GM23338 (cell line): ENCODE results near the gene PRMT5. TPM values are rescaled to one million over a fixed set of nuclear protein-coding genes. Genes with fewer than 3 reads are reported as not detected.
A peak's percentile ranks its signal among the peaks of the same experiment; 100 is the strongest.

Experiments used
- ATAC-seq: fragments of 200-7000 bp; cut with Tn5 transposase; 3 replicates; pipeline ENCODE4 v1.9.1; 2020
- DNase-seq: peaks from one replicate; pipeline ENCODE4 v3.0.0-alpha.2; 2015; ENCODE audit warnings: low spot score
- H2AFZ ChIP-seq: fragments of 200-600 bp; sonication (generic); 2 replicates; pipeline ENCODE4 v1.8.0; 2016; ENCODE audit warnings: antibody characterized with exemption, mild to moderate bottlenecking, moderate library complexity
- H3F3A ChIP-seq: fragments of 200-600 bp; sonication (generic); replicated peaks from 2 replicates; pipeline ENCODE4 v1.8.0; 2017; ENCODE audit warnings: antibody characterized with exemption, mixed run types, low read depth
- H3K27ac ChIP-seq: fragments of 200-600 bp; sonication (generic); 2 replicates; pipeline ENCODE4 v1.6.1; 2016; ENCODE audit warnings: low read depth
- H3K27me3 ChIP-seq: fragments of 200-600 bp; sonication (generic); 2 replicates; pipeline ENCODE4 v1.8.0; 2016; ENCODE audit warnings: mild to moderate bottlenecking, mixed run types, moderate library complexity; ENCODE audit not compliant: insufficient read depth
- H3K36me3 ChIP-seq: fragments of 200-600 bp; sonication (generic); 2 replicates; pipeline ENCODE4 v1.8.0; 2016; ENCODE audit warnings: mild to moderate bottlenecking; ENCODE audit not compliant: insufficient read depth
- H3K4me1 ChIP-seq: fragments of 200-600 bp; sonication (generic); 2 replicates; pipeline ENCODE4 v1.8.0; 2016; ENCODE audit warnings: mild to moderate bottlenecking, moderate library complexity; ENCODE audit not compliant: insufficient read depth
- H3K4me2 ChIP-seq: fragments of 200-600 bp; sonication (generic); 2 replicates; pipeline ENCODE4 v1.7.1; 2017; ENCODE audit warnings: mixed run types
- H3K4me3 ChIP-seq: fragments of 200-600 bp; sonication (generic); 2 replicates; pipeline ENCODE4 v1.6.1; 2016; ENCODE audit warnings: mixed run types
- H3K79me2 ChIP-seq: fragments of 200-600 bp; sonication (generic); replicated peaks from 2 replicates; pipeline ENCODE4 v1.8.0; 2017; ENCODE audit warnings: mild to moderate bottlenecking; ENCODE audit not compliant: insufficient read depth
- H3K9me2 ChIP-seq: fragments of 200-600 bp; sonication (generic); 2 replicates; pipeline ENCODE4 v1.8.0; 2017; ENCODE audit not compliant: insufficient read depth
- H4K20me1 ChIP-seq: fragments of 200-600 bp; sonication (generic); replicated peaks from 2 replicates; pipeline ENCODE4 v1.8.0; 2017; ENCODE audit warnings: mild to moderate bottlenecking; ENCODE audit not compliant: insufficient read depth
- H3K27ac Mint-ChIP-seq: 2 replicates; pipeline ENCODE4 v1.8.0; 2020; ENCODE audit warnings: inconsistent platforms, mild to moderate bottlenecking, moderate library complexity, mixed read lengths
- H3K27me3 Mint-ChIP-seq: 3 replicates; pipeline ENCODE4 v1.8.0; 2022; ENCODE audit warnings: low read depth, mild to moderate bottlenecking, moderate library complexity, mixed read lengths, inconsistent platforms; ENCODE audit not compliant: insufficient read depth, poor library complexity
- H3K36me3 Mint-ChIP-seq: 3 replicates; pipeline ENCODE4 v1.8.0; 2021; ENCODE audit warnings: low read depth, mild to moderate bottlenecking, inconsistent platforms, moderate library complexity, mixed read lengths
- H3K4me1 Mint-ChIP-seq: 3 replicates; pipeline ENCODE4 v1.8.0; 2020; ENCODE audit warnings: mild to moderate bottlenecking, inconsistent platforms, mixed read lengths
- H3K4me3 Mint-ChIP-seq: 3 replicates; pipeline ENCODE4 v1.8.0; 2021; ENCODE audit warnings: moderate library complexity, mild to moderate bottlenecking, inconsistent platforms, mixed read lengths
- H3K9me3 Mint-ChIP-seq: 3 replicates; pipeline ENCODE4 v1.8.0; 2020; ENCODE audit warnings: moderate library complexity, mild to moderate bottlenecking, inconsistent platforms, mixed read lengths
- CREB1 ChIP-seq: fragments of 250-450 bp; sonication (Bioruptor Pico); IDR thresholded peaks from 2 replicates; pipeline ENCODE4 v1.5.0; 2020; ENCODE audit warnings: low read depth, mild to moderate bottlenecking, moderate library complexity
- CTCF ChIP-seq, 2 experiments: fragments of 200-600 bp in 1 of 2; sonication (generic) in 1 of 2; conservative IDR thresholded peaks; 2 replicates each; pipeline versions ENCODE4 v1.5.1 to v1.6.1; 2016 to 2017; ENCODE audit warnings: antibody characterized with exemption in 2 of 2, low read depth in 2 of 2, mild to moderate bottlenecking in 2 of 2, moderate library complexity in 1 of 2
- EZH2 ChIP-seq: fragments of 200-600 bp; sonication (generic); IDR thresholded peaks from one replicate; pipeline ENCODE4 v1.8.0; 2017; ENCODE audit warnings: antibody characterized with exemption, mild to moderate bottlenecking, low read depth; ENCODE audit not compliant: unreplicated experiment
- EZH2phosphoT487 ChIP-seq: fragments of 200-600 bp; sonication (generic); IDR thresholded peaks from one replicate; pipeline ENCODE4 v1.8.1; 2018; ENCODE audit warnings: antibody characterized with exemption; ENCODE audit not compliant: unreplicated experiment
- JUNB ChIP-seq: IDR thresholded peaks from one replicate; pipeline ENCODE4 v1.6.1; 2016; ENCODE audit warnings: antibody characterized with exemption; ENCODE audit not compliant: unreplicated experiment
- NANOG ChIP-seq: IDR thresholded peaks from 2 replicates; pipeline ENCODE4 v1.6.1; 2016; ENCODE audit warnings: antibody characterized with exemption, borderline replicate concordance
- POLR2AphosphoS5 ChIP-seq: IDR thresholded peaks from 2 replicates; pipeline ENCODE4 v1.6.1; 2016; ENCODE audit warnings: antibody characterized with exemption, low read depth
- REST ChIP-seq: IDR thresholded peaks from one replicate; pipeline ENCODE4 v1.6.1; 2018; ENCODE audit warnings: antibody characterized with exemption; ENCODE audit not compliant: unreplicated experiment
- STAT1 ChIP-seq: IDR thresholded peaks from one replicate; pipeline ENCODE4 v1.6.1; 2016; ENCODE audit warnings: antibody characterized with exemption; ENCODE audit not compliant: unreplicated experiment
- ZNF114 ChIP-seq: fragments of 250-450 bp; sonication (Bioruptor Pico); IDR thresholded peaks from 2 replicates; pipeline ENCODE4 v1.5.0; 2020; ENCODE audit warnings: mild to moderate bottlenecking, moderate library complexity
- ZNF331 ChIP-seq: fragments of 250-450 bp; sonication (Bioruptor Pico); IDR thresholded peaks from 2 replicates; pipeline ENCODE4 v1.5.0; 2020; ENCODE audit warnings: low read depth, mild to moderate bottlenecking, moderate library complexity
- polyA plus RNA-seq: library from polyadenylated mRNA; unstranded; fragments of >200 nt; fragmentation: Nextera tagmentation; extraction: Ambion mirVana; gene quantifications from 2 replicates; pipeline ENCODE4 v1.2.1, GENCODE V29; 2016
- total RNA-seq: library from RNA; depleted of rRNA; stranded (reverse); fragments of >200 nt; shearing (Covaris generic); gene quantifications from 2 replicates; pipeline ENCODE4 v1.2.3, GENCODE V29; 2014
- TF ChIP-seq, protein P1 (sequence below): IDR thresholded peaks from 2 replicates; pipeline ENCODE4 v1.6.1; 2016; ENCODE audit warnings: antibody characterized with exemption

PRMT5 gene
- total and polyA plus RNA-seq, 2 experiments from 2014 or later, result 68.8 to 124 TPM

- Histone ChIP-seq H3F3A (peaks cover 14% of the 10 kb centered on the region), H4K20me1 (no peaks in the 10 kb centered on the region; the same call in 1 of the 2 replicates), H3K36me3 (peaks cover 40% of the 10 kb centered on the region), H3K4me2 (peak within 1 kb of the TSS; percentile 84), H3K79me2 (peaks cover 37% of the 10 kb centered on the region), H2AFZ (peak within 1 kb of the TSS; percentile 61; the same call in 1 of the 2 replicates), H3K4me3 (peak within 1 kb of the TSS; percentile 63), H3K27ac (peak within 1 kb of the TSS; percentile 84), H3K9me2 (no peaks in the 10 kb centered on the region), H3K27me3 (no peaks in the 10 kb centered on the region), H3K4me1 (peaks cover 9% of the 10 kb centered on the region)
- Mint-ChIP-seq H3K36me3 (peaks cover 52% of the 10 kb centered on the region), H3K27me3 (peaks cover 14% of the 10 kb centered on the region), H3K9me3 (no peaks in the 10 kb centered on the region; the same call in 2 of the 3 replicates), H3K27ac (peak within 1 kb of the TSS; percentile 100), H3K4me1 (peaks cover 11% of the 10 kb centered on the region; the same call in 2 of the 3 replicates), H3K4me3 (peak within 1 kb of the TSS; percentile 96)
- ATAC-seq (peak; percentile 97), DNase-seq (peak; percentile 100)
- TF ChIP-seq CTCF (conservative IDR thresholded peaks at IDR 0.05; ENCODE audit: low read depth in 2 of 2) (no peak), CREB1 (CRISPR knock-in tag) (peak; percentile 99), EZH2phosphoT487 (no peak), ZNF331 (CRISPR knock-in tag) (no peak), POLR2AphosphoS5 (peak; percentile 42; the same call in 1 of the 2 replicates)
Measured at GRCh38 chr14:22918804-22919600, 10.2 kb downstream of the PRMT5 start, which contains the start of gene RBM23. TSS of gene RBM23 (minus strand) at chr14:22919149.

GRCh38 chr14:22915886-22916521, 13.2 kb downstream of the PRMT5 start:
- Histone ChIP-seq H3K4me1 (peaks cover 9% of the 10 kb centered on the region), H3K9me2 (no peaks in the 10 kb centered on the region), H2AFZ (no peak overlapping the region), H3K27ac (no peak overlapping the region), H3K4me2 (no peak overlapping the region), H4K20me1 (no peaks in the 10 kb centered on the region; the same call in 1 of the 2 replicates), H3K36me3 (peaks cover 21% of the 10 kb centered on the region), H3F3A (peaks cover 18% of the 10 kb centered on the region), H3K79me2 (peaks cover 63% of the 10 kb centered on the region), H3K4me3 (no peak overlapping the region), H3K27me3 (no peaks in the 10 kb centered on the region)
- Mint-ChIP-seq H3K36me3 (peaks cover 30% of the 10 kb centered on the region), H3K27ac (no peak overlapping the region), H3K4me1 (peaks cover 11% of the 10 kb centered on the region; the same call in 2 of the 3 replicates), H3K9me3 (no peaks in the 10 kb centered on the region; the same call in 2 of the 3 replicates), H3K27me3 (peaks cover 12% of the 10 kb centered on the region), H3K4me3 (no peak overlapping the region)
- DNase-seq (no peak), ATAC-seq (no peak)
- no peak for TF ChIP-seq CTCF (conservative IDR thresholded peaks at IDR 0.05; ENCODE audit: low read depth in 2 of 2)
- no peak for TF ChIP-seq ZNF331 (CRISPR knock-in tag)
- no peak for TF ChIP-seq STAT1
- no peak for TF ChIP-seq ZNF114 (CRISPR knock-in tag)
- TF ChIP-seq, protein P1, sequence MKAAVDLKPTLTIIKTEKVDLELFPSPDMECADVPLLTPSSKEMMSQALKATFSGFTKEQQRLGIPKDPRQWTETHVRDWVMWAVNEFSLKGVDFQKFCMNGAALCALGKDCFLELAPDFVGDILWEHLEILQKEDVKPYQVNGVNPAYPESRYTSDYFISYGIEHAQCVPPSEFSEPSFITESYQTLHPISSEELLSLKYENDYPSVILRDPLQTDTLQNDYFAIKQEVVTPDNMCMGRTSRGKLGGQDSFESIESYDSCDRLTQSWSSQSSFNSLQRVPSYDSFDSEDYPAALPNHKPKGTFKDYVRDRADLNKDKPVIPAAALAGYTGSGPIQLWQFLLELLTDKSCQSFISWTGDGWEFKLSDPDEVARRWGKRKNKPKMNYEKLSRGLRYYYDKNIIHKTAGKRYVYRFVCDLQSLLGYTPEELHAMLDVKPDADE, result no peak
- no peak for TF ChIP-seq CREB1 (CRISPR knock-in tag)
- TF ChIP-seq NANOG, result no peak
- TF ChIP-seq EZH2, result no peak
- TF ChIP-seq REST, result no peak
- no peak for TF ChIP-seq POLR2AphosphoS5
- TF ChIP-seq JUNB, result no peak
- TF ChIP-seq EZH2phosphoT487, result no peak
